BJ (cell line): ENCODE data around the gene RABIF. TPM values are rescaled to one million over a fixed set of nuclear protein-coding genes. Genes with fewer than 3 reads are reported as not detected.
A peak's percentile ranks its signal among the peaks of the same experiment; 100 is the strongest.
"Not testable (repeated sequence)": the region's sequence is repeated elsewhere in the genome, so short reads cannot be mapped to it uniquely, and the experiment has no call there.

ENCODE experiments used
- CTCF ChIA-PET: fragments of 350-600 bp; formaldehyde crosslinking; extraction: SDS; loops from one replicate; lab custom pipeline; 2021; ENCODE audit warnings: antibody characterized with exemption, inconsistent platforms; lab: Yijun Ruan, JAX
- POLR2A ChIA-PET: fragments of 300-600 bp; sonication (Branson Sonifier 250); formaldehyde crosslinking; extraction: SDS; loops from one replicate; lab custom pipeline; 2021; ENCODE audit warnings: antibody characterized with exemption; lab: Charles Lee
- DNase-seq: peaks from one replicate; pipeline ENCODE4 v3.0.0-alpha.2; 2011; ENCODE audit warnings: low read depth
- H3K27me3 ChIP-seq: 2 replicates; pipeline ENCODE4 v1.6.0; 2011; ENCODE audit warnings: low read length; ENCODE audit not compliant: control insufficient read depth, insufficient read depth
- H3K36me3 ChIP-seq: 2 replicates; pipeline ENCODE4 v1.5.1; 2011; ENCODE audit warnings: low read length; ENCODE audit not compliant: control insufficient read depth, insufficient read depth
- H3K4me3 ChIP-seq: 2 replicates; pipeline ENCODE4 v1.5.1; 2011; ENCODE audit warnings: low read depth, mild to moderate bottlenecking, control low read depth, low read length
- CTCF ChIP-seq: IDR thresholded peaks from 2 replicates; pipeline ENCODE4 v1.5.1; 2011; ENCODE audit warnings: low read depth, mild to moderate bottlenecking, control low read depth, inconsistent platforms, low read length, moderate library complexity; ENCODE audit not compliant: insufficient read depth
- polyA plus RNA-seq: library from polyadenylated mRNA; depleted of rRNA; stranded (reverse); fragments of >200 nt; gene quantifications from 2 replicates; pipeline ENCODE4 v1.2.3, GENCODE V29; 2011

Gene RABIF
- polyA plus RNA-seq, 1 experiment: 9.7 TPM

DNA sequence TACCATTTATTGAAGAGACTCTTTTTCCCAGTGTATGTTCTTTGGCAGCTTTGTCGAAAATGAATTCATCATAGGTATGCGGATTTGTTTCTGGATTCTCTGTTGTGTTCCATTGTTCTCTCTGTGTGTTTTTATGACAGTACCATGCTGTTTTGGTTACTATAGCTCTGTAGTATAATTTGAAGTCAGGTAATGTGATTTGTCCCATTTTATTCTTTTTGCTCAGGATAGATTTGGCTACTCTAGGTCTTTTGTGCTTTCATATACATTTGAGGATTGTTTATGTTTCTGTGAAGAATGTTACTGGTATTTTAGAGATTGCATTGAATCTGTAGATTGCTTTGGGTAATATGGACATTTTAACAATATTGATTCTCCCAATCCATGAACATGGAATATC lies 43.5 kb upstream of the RABIF start:
- no peaks in the 10 kb centered on the region for H3K27me3 ChIP-seq
- CTCF ChIA-PET: no interaction called here
- H3K4me3 ChIP-seq: no peak overlapping the region
- TF ChIP-seq CTCF: no peak
- H3K36me3 ChIP-seq: no peaks in the 10 kb centered on the region
- DNase-seq: no peak
- POLR2A ChIA-PET: no interaction called here

DNA sequence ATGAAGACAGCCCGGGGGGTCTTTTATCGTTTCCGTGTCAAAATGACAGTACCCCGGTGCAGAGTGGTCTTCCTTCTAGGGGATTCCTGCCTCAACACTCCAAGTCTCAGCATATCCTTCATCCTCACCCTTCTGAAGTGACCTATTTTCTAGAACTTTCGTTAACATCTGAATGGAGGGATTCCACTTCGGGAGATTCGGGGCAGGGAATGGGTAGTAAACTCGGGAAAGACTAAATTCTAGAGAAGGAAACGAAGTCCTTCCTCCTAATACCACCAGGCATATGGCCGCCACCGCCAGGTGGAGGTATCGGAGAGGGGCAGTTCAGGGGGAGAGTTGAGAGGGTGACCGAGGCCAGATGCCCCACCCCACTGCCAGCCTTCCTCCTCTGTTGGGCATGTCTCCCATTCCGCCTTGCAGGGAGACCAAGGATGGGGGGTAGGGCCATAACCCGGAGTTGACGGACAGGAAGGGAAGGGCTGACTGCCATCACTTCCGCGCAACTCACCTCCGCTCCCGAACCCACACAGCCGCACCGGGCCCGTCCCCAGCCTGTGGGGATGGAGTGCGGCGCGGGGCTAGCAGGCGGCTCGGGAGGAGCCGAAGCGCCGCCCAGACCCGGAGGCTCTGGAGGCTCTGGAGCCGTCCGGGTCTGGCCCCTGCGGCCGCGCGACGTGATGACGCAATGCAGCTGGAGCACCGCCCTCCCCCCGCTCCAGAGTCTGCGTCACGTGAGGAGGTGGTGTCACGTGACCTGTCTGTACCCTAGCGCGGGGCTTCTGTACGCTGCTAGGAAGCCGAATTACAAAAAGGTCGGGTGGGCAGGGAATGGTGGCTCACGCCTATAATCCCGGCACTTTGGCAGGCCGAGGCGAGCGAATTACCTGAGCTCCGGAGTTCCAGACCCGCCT lies 37.9 kb upstream of the RABIF start, which contains the start of gene KLHL12:
Gene KLHL12, minus strand, starts transcription at position 654 of the 911 bp plus-strand sequence. CDS start 2,072 bp downstream, outside the sequence.
- CTCF ChIA-PET: interaction anchor here (0.7 to 1.8 kb wide), 5 partner anchors 11 to 340 kb away, joined by 3 to 4 read pairs (median 3); partner anchors contain the start of genes RABIF and TMEM183A

GRCh38 chr1:202923533-202923932 lies 34.6 kb upstream of the RABIF start:
- no peaks in the 10 kb centered on the region for H3K27me3 ChIP-seq
- POLR2A ChIA-PET: no interaction called here
- no peak for DNase-seq
- CTCF ChIA-PET: no interaction called here
- H3K36me3 ChIP-seq: no peaks in the 10 kb centered on the region; the same call in 1 of the 2 replicates
- no peak for TF ChIP-seq CTCF
- no peak overlapping the region for H3K4me3 ChIP-seq

More for the DNA sequence above, 37.9 kb upstream of the RABIF start, which contains the start of gene KLHL12:
- no peaks in the 10 kb centered on the region for H3K36me3 ChIP-seq
- DNase-seq: peak; percentile 66
- peak within 1 kb of the TSS; percentile 91 for H3K4me3 ChIP-seq
- TF ChIP-seq CTCF: peak; percentile 65
- POLR2A ChIA-PET: no interaction called here
- no peaks in the 10 kb centered on the region for H3K27me3 ChIP-seq

DNA sequence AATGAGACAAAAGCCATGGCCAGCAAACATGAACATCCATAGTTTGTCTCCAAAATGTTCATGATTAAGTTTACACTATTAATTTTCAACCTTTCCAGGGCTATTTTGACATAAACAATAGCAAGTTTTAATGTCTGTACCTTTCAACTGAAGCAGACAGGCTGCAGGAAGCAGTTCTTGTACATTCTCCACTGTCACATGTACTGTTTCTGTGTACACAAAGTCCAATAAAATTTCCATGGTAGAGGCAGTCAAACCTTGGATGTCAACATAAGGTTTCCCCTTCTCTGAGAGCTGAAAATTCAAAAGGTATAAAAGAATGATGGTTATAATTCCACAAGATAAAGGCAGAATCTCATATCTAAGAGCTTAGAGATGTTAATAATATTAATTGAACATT lies 30.7 kb upstream of the RABIF start:
- ChIA-PET POLR2A (no interaction called here), CTCF (interaction anchor here (1.4 kb wide), 1 partner anchor 79 kb away, joined by 4 read pairs; no protein-coding TSS in a partner anchor)
- Histone ChIP-seq H3K36me3 (peaks cover 6% of the 10 kb centered on the region; the same call in 1 of the 2 replicates), H3K4me3 (no peak overlapping the region), H3K27me3 (no peaks in the 10 kb centered on the region)
- no peak for DNase-seq
- TF ChIP-seq CTCF: no peak

GRCh38 chr1:202915146-202915545 lies 26.2 kb upstream of the RABIF start:
- no peak overlapping the region for H3K4me3 ChIP-seq
- CTCF ChIA-PET: no interaction called here
- no peak for DNase-seq

GRCh38 chr1:202912476-202912875 lies 23.5 kb upstream of the RABIF start:
- H3K4me3 ChIP-seq, DNase-seq, POLR2A ChIA-PET, H3K36me3 ChIP-seq, H3K27me3 ChIP-seq: not testable (repeated sequence)
- CTCF ChIA-PET: interaction anchor here (0.6 kb wide), 1 partner anchor 8 kb away, joined by 3 read pairs; no protein-coding TSS in a partner anchor

More at GRCh38 chr1:202915146-202915545, 26.2 kb upstream of the RABIF start:
- no peaks in the 10 kb centered on the region for H3K27me3 ChIP-seq
- POLR2A ChIA-PET: no interaction called here
- H3K36me3 ChIP-seq: peaks cover 9% of the 10 kb centered on the region
- TF ChIP-seq CTCF: no peak
